Fibroblast of the aortic adventitia (primary cell): ENCODE data around the gene MARVELD3. TPM values are rescaled to one million over a fixed set of nuclear protein-coding genes. Genes with fewer than 3 reads are reported as not detected.

Source experiments
- DNase-seq: peaks from one replicate; pipeline ENCODE4 v3.0.0-alpha.2; 2010; ENCODE audit warnings: low read depth
- H3K4me3 ChIP-seq: 2 replicates; pipeline ENCODE4 v1.5.1; 2011; ENCODE audit warnings: low read depth, mild to moderate bottlenecking, control low read depth, low read length, moderate library complexity
- total RNA-seq: library from RNA; depleted of rRNA; stranded (reverse); fragments of >200 nt; gene quantifications from 2 replicates; pipeline ENCODE4 v1.2.3, GENCODE V29; 2012; ENCODE audit warnings: low replicate concordance
- TF ChIP-seq, protein P1 (sequence below): IDR thresholded peaks from 2 replicates; pipeline ENCODE4 v1.5.1; 2011; ENCODE audit warnings: mild to moderate bottlenecking, low read length, control low read depth, inconsistent platforms; ENCODE audit not compliant: insufficient read depth

The MARVELD3 gene
- total RNA-seq, 1 donor: not detected

DNA sequence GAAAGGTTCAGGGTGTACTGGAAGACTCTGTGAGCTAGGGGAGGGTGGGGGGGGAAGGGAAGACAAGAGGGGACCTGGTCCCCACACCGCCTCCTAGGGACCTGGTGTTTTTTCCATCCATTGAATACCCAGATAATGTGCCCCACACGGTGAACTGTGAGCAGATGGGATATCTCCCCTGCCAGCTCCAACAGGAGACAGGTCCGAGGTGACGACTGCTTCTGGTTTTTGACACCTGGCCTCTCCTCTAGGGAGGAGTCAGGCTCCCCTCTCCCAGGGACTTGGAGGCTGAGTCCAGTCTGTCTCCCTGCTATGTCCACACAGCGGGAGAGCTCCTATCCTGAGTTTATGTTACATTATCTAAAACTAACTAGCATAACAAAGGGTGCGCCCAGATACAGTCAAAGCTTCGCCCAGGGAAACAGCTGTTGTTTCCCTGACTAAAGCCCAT is 1.8 kb downstream of the MARVELD3 start:
- DNase-seq: no peak
- TF ChIP-seq, protein P1, sequence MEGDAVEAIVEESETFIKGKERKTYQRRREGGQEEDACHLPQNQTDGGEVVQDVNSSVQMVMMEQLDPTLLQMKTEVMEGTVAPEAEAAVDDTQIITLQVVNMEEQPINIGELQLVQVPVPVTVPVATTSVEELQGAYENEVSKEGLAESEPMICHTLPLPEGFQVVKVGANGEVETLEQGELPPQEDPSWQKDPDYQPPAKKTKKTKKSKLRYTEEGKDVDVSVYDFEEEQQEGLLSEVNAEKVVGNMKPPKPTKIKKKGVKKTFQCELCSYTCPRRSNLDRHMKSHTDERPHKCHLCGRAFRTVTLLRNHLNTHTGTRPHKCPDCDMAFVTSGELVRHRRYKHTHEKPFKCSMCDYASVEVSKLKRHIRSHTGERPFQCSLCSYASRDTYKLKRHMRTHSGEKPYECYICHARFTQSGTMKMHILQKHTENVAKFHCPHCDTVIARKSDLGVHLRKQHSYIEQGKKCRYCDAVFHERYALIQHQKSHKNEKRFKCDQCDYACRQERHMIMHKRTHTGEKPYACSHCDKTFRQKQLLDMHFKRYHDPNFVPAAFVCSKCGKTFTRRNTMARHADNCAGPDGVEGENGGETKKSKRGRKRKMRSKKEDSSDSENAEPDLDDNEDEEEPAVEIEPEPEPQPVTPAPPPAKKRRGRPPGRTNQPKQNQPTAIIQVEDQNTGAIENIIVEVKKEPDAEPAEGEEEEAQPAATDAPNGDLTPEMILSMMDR: no peak

DNA sequence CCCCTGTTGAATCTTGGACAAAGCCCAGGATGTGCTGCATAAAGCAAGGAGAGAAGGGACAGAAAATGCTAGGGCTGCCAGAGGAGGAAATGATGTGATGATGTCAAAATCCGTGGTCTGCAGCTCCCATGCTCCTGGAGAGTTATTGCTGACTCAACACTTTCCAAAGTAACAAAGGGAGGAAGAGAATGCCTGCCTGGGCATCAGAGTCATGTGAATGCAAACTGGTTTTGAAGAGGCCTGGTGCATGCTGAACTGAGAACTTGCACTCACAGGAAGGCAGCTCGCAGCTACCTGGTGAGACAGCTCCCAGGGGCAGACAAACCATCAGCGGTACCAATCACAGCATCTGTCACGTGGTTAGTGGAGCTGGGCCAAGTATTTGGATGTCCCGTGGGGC is 2.8 kb downstream of the MARVELD3 start:
- no peak overlapping the region for H3K4me3 ChIP-seq
- DNase-seq: peak; percentile 19
- TF ChIP-seq, protein P1: no peak

More for the DNA sequence above, 1.8 kb downstream of the MARVELD3 start:
- H3K4me3 ChIP-seq: no peak overlapping the region

DNA sequence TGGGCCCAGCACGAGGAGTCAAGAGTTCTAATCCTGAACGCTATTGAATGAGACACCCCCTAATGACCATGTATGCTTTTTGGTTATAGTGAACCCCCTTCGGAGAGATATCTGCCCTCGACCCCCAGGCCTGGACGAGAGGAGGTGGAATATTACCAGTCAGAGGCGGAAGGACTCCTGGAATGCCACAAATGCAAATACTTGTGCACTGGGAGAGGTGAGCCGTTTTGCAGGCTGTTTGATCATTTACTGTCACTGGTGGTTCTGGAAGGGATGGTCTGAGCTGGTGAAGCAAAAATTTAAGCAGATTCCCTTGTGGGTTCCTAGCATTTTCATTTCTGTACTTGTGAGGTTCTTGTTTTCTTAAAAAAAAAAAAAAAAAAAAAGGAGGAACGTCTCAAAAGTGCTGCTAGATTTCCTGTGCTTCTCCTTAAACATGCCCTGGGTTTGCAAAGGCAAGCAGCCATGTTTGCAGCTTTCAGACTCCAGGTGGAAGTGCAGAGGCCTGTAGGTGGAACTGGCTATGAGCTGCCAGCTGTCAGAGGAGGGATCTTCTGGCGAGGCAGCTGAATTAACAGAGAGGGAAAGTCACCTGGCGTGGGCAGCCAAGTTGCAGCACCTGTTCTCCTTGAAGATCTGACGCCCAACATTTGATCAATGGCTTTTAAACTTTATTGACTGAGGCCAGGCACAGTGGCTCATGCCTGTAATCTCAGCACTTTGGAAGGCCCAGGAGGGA is 3.5 kb downstream of the MARVELD3 start:
- TF ChIP-seq, protein P1: no peak
- H3K4me3 ChIP-seq: no peak overlapping the region
- no peak for DNase-seq

DNA sequence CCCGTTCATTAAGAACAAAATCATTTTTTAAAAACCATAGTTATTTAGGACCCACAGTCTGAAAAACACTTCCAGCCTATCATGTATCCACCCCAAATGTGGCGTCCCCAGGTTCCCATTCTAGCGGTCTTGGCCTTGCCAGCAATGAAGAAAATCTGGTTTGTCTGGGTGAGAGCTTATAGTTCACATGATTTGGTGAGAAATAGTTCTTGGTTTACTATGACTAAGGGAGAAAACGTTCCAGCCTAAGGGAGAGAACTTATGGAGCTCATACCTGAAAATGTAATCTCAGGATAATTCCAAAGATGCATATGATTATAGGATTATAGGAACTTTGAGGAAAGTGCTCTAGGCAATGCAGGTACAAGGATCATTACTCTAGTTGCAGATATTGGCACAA is 4.8 kb downstream of the MARVELD3 start:
- no peak overlapping the region for H3K4me3 ChIP-seq
- TF ChIP-seq, protein P1: no peak
- DNase-seq: no peak

DNA sequence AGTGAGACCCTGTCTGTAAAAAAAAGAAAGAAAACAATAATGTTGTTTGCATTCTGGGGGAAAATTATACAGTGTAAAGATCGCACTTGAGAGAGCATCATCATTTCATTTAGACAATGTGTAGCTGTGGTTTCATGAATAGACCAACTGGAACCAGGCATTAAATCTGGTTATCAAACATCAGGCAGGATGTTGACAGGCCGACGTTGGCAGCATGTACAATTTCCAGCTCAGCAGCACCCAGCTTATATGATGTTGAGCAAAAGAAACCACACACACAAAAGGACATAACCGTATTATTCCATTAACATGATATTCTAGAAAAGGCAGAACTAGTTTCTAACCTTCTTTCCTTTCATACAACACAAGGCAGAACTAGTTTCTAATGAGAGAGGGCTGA is 5.8 kb downstream of the MARVELD3 start:
- no peak overlapping the region for H3K4me3 ChIP-seq
- TF ChIP-seq, protein P1: no peak
- DNase-seq: no peak

DNA sequence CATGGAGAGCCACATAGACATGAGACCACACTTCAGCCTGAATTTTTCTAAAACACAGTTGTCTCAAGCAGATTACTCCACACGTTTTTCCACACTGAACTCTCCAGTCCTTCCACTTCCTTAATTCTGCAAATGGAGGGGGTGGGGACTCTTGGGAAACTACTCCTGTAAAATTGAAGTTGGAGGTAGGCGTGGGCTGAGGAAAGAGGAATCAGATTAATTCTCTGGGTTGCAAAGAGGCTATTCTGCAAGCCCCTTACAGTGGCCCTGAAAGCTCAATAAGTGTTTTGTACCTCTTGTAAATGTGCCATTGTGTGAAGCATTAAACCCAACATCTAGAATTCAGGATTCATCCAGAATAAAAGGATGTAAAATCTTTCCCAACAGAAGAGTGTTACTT is 9.6 kb downstream of the MARVELD3 start:
- no peak for DNase-seq
- TF ChIP-seq, protein P1: no peak
- no peak overlapping the region for H3K4me3 ChIP-seq
